ENCODE results near the gene SHROOM3. TPM values are rescaled to one million over a fixed set of nuclear protein-coding genes. Genes with fewer than 3 reads are reported as not detected.

The SHROOM3 gene
- total and polyA plus RNA-seq, 2 donors from 2014 or later = 5.5 to 67.3 TPM

DNA sequence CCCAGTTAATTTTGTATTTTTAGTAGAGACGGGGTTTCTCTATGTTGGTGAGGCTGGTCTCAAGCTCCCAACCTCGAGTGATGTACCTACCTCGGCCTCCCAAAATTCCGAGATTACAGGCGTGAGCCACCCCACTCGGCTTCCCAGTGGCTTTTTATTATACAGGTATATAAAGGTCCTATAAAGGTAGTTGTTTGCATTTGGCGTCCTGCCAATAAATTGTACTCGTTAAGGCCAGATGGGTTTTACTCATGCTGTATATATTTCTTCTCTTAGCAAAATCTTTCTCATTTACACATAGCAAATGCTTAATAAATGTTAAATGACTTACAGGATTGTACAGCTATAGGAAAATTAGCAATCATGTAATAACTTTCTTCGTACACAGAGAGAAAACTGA is 6.9 kb downstream of the SHROOM3 start:
- H3K9me3 ChIP-seq (ENCODE audit: control insufficient read depth in 2 of 3, insufficient read depth in 1 of 3, low read length in 3 of 3) = no peaks in the 10 kb centered on the region
- DNase-seq = no peak
- no peaks in the 10 kb centered on the region for H3K36me3 ChIP-seq (ENCODE audit: control insufficient read depth in 2 of 3, insufficient read depth in 3 of 3, low read length in 3 of 3)
- TF ChIP-seq, protein P1, sequence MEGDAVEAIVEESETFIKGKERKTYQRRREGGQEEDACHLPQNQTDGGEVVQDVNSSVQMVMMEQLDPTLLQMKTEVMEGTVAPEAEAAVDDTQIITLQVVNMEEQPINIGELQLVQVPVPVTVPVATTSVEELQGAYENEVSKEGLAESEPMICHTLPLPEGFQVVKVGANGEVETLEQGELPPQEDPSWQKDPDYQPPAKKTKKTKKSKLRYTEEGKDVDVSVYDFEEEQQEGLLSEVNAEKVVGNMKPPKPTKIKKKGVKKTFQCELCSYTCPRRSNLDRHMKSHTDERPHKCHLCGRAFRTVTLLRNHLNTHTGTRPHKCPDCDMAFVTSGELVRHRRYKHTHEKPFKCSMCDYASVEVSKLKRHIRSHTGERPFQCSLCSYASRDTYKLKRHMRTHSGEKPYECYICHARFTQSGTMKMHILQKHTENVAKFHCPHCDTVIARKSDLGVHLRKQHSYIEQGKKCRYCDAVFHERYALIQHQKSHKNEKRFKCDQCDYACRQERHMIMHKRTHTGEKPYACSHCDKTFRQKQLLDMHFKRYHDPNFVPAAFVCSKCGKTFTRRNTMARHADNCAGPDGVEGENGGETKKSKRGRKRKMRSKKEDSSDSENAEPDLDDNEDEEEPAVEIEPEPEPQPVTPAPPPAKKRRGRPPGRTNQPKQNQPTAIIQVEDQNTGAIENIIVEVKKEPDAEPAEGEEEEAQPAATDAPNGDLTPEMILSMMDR (IDR thresholded peaks at IDR 0.05; ENCODE audit: borderline replicate concordance, extremely low read depth, insufficient read depth) = no peak
- FAIRE-seq = no peak
- H3K4me1 ChIP-seq (ENCODE audit: control insufficient read depth in 2 of 3, insufficient read depth in 2 of 3, low read depth in 1 of 3, low read length in 3 of 3) = no peaks in the 10 kb centered on the region
- H3K4me3 ChIP-seq (ENCODE audit: low read length in 3 of 3) = no peak overlapping the region
- no peaks in the 10 kb centered on the region for H3K27me3 ChIP-seq (ENCODE audit: control insufficient read depth, insufficient read depth, low read length)
- H3K27ac ChIP-seq (ENCODE audit: low read depth in 2 of 2, low read length in 2 of 2) = no peak overlapping the region
- intact Hi-C loops (cut with DNase I) = no loop called here
- no peak overlapping the region for H3K9ac ChIP-seq (ENCODE audit: low read length in 3 of 3)

DNA sequence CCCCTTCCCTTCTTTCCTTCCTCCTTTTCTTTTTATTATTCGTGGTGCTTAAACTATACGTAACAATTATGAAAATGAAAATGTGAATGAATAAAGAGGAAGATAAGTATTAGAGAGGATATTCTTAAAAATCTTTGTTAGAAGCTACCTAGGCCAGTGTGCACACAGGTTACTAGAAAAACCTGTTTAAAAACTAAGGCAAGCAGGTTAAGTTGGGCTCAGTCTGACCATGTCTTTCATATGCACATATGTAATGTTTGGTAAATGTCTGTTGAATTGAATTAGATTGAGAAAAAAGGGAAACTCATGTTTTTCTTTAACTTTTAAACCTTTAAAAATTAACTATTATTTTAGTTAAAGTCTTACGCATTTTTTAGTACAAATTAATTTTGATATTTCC is 7.8 kb downstream of the SHROOM3 start:
- no peaks in the 10 kb centered on the region for H3K27me3 ChIP-seq (ENCODE audit: control insufficient read depth, insufficient read depth, low read length)
- no peak overlapping the region for H3K4me3 ChIP-seq (ENCODE audit: low read length in 3 of 3)
- no peaks in the 10 kb centered on the region for H3K9me3 ChIP-seq (ENCODE audit: control insufficient read depth in 2 of 3, insufficient read depth in 1 of 3, low read length in 3 of 3)
- H3K4me1 ChIP-seq (ENCODE audit: control insufficient read depth in 2 of 3, insufficient read depth in 2 of 3, low read depth in 1 of 3, low read length in 3 of 3) = no peaks in the 10 kb centered on the region
- H3K27ac ChIP-seq (ENCODE audit: low read depth in 2 of 2, low read length in 2 of 2) = no peak overlapping the region
- intact Hi-C loops (cut with DNase I) = no loop called here
- DNase-seq (no peak), FAIRE-seq (no peak)
- no peaks in the 10 kb centered on the region for H3K36me3 ChIP-seq (ENCODE audit: control insufficient read depth in 2 of 3, insufficient read depth in 3 of 3, low read length in 3 of 3)
- TF ChIP-seq, protein P1 (IDR thresholded peaks at IDR 0.05; ENCODE audit: borderline replicate concordance, extremely low read depth, insufficient read depth) = no peak
- no peak overlapping the region for H3K9ac ChIP-seq (ENCODE audit: low read length in 3 of 3)

DNA sequence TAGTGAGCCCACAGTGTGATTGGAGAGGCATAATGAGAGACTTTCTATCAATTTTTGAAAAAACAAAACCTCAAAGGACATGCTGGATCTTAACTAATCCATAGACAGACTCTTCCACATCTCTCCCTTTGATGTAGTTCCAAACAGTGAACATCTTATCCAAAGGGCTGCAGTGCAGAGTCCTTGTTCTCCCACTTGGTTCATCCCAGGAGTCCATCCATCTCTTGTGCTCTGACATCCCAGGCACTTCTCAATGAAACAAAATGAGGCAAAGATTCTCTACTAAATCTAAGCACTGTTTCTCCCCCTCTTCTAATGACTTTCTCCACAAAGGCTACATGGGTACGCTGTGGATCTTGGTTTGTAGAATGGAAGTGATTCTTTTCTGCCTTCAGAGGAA is 8.3 kb downstream of the SHROOM3 start:
- H3K27ac ChIP-seq (ENCODE audit: low read depth in 2 of 2, low read length in 2 of 2) = no peak overlapping the region
- no peak overlapping the region for H3K4me3 ChIP-seq (ENCODE audit: low read length in 3 of 3)
- no peaks in the 10 kb centered on the region for H3K4me1 ChIP-seq (ENCODE audit: control insufficient read depth in 2 of 3, insufficient read depth in 2 of 3, low read depth in 1 of 3, low read length in 3 of 3)
- no peaks in the 10 kb centered on the region for H3K9me3 ChIP-seq (ENCODE audit: control insufficient read depth in 2 of 3, insufficient read depth in 1 of 3, low read length in 3 of 3)
- no peak for FAIRE-seq
- intact Hi-C loops (cut with DNase I) = no loop called here
- H3K36me3 ChIP-seq (ENCODE audit: control insufficient read depth in 2 of 3, insufficient read depth in 3 of 3, low read length in 3 of 3) = no peaks in the 10 kb centered on the region
- DNase-seq = no peak
- no peak overlapping the region for H3K9ac ChIP-seq (ENCODE audit: low read length in 3 of 3)
- TF ChIP-seq, protein P1 (IDR thresholded peaks at IDR 0.05; ENCODE audit: borderline replicate concordance, extremely low read depth, insufficient read depth) = no peak
- H3K27me3 ChIP-seq (ENCODE audit: control insufficient read depth, insufficient read depth, low read length) = no peaks in the 10 kb centered on the region

DNA sequence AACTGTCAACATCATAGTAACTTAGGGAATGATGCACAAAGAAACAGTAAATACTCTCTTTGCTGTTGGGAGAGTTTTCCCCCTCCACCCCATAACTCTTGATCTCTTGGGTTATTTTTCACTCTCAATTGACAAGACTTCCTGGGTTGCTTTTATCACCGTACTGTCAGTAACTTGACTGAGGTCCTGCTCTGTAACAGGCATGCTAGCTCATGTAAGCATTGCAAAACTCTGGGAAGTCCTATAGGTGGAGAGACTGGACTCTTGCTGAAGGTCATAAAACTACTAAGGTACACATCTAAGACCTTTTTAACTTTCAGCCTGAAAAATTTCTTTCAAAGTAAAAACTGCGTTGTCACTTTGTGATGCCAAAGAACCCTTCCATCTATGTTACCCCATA is 10.9 kb downstream of the SHROOM3 start:
- intact Hi-C loops (cut with DNase I) = no loop called here

More for the DNA sequence above, 10.9 kb downstream of the SHROOM3 start:
- TF ChIP-seq, protein P1 (IDR thresholded peaks at IDR 0.05; ENCODE audit: borderline replicate concordance, extremely low read depth, insufficient read depth) = no peak
- no peak overlapping the region for H3K9ac ChIP-seq (ENCODE audit: low read length in 3 of 3)
- peaks cover 0 to 6% (median 0%) of the 10 kb centered on the region in 3 donors for H3K4me1 ChIP-seq (ENCODE audit: control insufficient read depth in 2 of 3, insufficient read depth in 2 of 3, low read depth in 1 of 3, low read length in 3 of 3)
- DNase-seq (no peak), FAIRE-seq (no peak)
- no peaks in the 10 kb centered on the region for H3K36me3 ChIP-seq (ENCODE audit: control insufficient read depth in 2 of 3, insufficient read depth in 3 of 3, low read length in 3 of 3)
- H3K27ac ChIP-seq (ENCODE audit: low read depth in 2 of 2, low read length in 2 of 2) = no peak overlapping the region
- H3K4me3 ChIP-seq (ENCODE audit: low read length in 3 of 3) = no peak overlapping the region
- no peaks in the 10 kb centered on the region for H3K27me3 ChIP-seq (ENCODE audit: control insufficient read depth, insufficient read depth, low read length)
- H3K9me3 ChIP-seq (ENCODE audit: control insufficient read depth in 2 of 3, insufficient read depth in 1 of 3, low read length in 3 of 3) = no peaks in the 10 kb centered on the region

Data from kidney (tissue), 14 donors.